Measurements from ENCODE around the gene CES4A. TPM values are rescaled to one million over a fixed set of nuclear protein-coding genes. Genes with fewer than 3 reads are reported as not detected.

Gene CES4A
- total and polyA plus RNA-seq, 2 of the 13 experiments (the other 11 are each of a cell fraction or from before 2014, with no cell fraction given) = 0.09 to 0.17 TPM

DNA sequence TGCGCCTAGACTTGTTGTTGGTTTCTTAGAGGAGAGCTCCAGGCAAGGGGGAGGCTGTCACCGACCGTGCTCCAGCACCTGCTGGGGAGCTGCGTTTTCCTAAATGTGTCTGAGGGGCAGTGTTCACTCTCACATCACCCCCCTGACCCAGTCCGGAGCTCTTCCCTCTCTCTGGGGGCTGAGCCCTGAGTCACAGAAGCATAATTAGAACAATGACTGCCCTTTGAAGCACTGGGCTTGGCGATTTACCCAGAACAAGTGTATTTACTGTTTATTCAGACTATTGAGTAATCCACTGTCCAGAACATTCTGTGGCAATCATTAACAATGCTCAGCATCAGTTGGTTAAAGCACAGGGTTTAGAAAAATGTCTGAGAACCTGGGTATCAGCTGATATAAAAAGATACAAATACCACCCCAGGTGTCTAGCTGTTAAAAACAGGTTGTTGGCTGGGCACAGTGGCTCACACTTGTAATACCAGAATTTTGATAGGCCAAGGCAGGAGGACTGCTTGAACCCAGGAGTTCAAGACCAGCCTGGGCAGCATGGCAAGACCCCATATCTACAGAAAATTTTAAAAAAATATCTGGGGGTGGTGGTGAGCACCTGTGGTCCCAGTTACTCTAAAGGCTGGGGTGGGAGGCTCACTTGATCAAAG is 8.1 kb downstream of the CES4A start (continued):
- TF ChIP-seq, protein P1, sequence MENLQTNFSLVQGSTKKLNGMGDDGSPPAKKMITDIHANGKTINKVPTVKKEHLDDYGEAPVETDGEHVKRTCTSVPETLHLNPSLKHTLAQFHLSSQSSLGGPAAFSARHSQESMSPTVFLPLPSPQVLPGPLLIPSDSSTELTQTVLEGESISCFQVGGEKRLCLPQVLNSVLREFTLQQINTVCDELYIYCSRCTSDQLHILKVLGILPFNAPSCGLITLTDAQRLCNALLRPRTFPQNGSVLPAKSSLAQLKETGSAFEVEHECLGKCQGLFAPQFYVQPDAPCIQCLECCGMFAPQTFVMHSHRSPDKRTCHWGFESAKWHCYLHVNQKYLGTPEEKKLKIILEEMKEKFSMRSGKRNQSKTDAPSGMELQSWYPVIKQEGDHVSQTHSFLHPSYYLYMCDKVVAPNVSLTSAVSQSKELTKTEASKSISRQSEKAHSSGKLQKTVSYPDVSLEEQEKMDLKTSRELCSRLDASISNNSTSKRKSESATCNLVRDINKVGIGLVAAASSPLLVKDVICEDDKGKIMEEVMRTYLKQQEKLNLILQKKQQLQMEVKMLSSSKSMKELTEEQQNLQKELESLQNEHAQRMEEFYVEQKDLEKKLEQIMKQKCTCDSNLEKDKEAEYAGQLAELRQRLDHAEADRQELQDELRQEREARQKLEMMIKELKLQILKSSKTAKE (CRISPR knock-in tag; IDR thresholded peaks at IDR 0.05; ENCODE audit: borderline replicate concordance) = 0 out of 2 replicates have a peak, but pooled peaks have one; percentile 8
- no peak; the same call in 1 of the 2 replicates for TF ChIP-seq ZFX (CRISPR knock-in tag; IDR thresholded peaks at IDR 0.05; ENCODE audit: low read depth)
- TF ChIP-seq ZNF607 (CRISPR knock-in tag; IDR thresholded peaks at IDR 0.05; ENCODE audit: borderline replicate concordance) = 0 out of 2 replicates have a peak, but pooled peaks have one; percentile 30
- TF ChIP-seq, protein P2, sequence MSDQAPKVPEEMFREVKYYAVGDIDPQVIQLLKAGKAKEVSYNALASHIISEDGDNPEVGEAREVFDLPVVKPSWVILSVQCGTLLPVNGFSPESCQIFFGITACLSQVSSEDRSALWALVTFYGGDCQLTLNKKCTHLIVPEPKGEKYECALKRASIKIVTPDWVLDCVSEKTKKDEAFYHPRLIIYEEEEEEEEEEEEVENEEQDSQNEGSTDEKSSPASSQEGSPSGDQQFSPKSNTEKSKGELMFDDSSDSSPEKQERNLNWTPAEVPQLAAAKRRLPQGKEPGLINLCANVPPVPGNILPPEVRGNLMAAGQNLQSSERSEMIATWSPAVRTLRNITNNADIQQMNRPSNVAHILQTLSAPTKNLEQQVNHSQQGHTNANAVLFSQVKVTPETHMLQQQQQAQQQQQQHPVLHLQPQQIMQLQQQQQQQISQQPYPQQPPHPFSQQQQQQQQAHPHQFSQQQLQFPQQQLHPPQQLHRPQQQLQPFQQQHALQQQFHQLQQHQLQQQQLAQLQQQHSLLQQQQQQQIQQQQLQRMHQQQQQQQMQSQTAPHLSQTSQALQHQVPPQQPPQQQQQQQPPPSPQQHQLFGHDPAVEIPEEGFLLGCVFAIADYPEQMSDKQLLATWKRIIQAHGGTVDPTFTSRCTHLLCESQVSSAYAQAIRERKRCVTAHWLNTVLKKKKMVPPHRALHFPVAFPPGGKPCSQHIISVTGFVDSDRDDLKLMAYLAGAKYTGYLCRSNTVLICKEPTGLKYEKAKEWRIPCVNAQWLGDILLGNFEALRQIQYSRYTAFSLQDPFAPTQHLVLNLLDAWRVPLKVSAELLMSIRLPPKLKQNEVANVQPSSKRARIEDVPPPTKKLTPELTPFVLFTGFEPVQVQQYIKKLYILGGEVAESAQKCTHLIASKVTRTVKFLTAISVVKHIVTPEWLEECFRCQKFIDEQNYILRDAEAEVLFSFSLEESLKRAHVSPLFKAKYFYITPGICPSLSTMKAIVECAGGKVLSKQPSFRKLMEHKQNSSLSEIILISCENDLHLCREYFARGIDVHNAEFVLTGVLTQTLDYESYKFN (CRISPR knock-in tag; conservative IDR thresholded peaks at IDR 0.05) = peak; percentile 85
- TF ChIP-seq, protein P3, sequence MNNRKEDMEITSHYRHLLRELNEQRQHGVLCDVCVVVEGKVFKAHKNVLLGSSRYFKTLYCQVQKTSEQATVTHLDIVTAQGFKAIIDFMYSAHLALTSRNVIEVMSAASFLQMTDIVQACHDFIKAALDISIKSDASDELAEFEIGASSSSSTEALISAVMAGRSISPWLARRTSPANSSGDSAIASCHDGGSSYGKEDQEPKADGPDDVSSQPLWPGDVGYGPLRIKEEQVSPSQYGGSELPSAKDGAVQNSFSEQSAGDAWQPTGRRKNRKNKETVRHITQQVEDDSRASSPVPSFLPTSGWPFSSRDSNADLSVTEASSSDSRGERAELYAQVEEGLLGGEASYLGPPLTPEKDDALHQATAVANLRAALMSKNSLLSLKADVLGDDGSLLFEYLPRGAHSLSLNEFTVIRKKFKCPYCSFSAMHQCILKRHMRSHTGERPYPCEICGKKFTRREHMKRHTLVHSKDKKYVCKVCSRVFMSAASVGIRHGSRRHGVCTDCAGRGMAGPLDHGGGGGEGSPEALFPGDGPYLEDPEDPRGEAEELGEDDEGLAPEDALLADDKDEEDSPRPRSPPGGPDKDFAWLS (CRISPR knock-in tag; IDR thresholded peaks at IDR 0.05; ENCODE audit: borderline replicate concordance) = no peak
- TF ChIP-seq NCOA2 (CRISPR knock-in tag; IDR thresholded peaks at IDR 0.05) = peak; percentile 77
- TF ChIP-seq, protein P4, sequence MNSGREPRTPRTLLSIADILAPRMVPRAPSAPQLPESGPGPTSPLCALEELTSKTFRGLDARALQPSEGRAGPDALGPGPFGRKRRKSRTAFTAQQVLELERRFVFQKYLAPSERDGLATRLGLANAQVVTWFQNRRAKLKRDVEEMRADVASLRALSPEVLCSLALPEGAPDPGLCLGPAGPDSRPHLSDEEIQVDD (CRISPR knock-in tag; IDR thresholded peaks at IDR 0.05; ENCODE audit: borderline replicate concordance) = no peak
- TF ChIP-seq, protein P5, sequence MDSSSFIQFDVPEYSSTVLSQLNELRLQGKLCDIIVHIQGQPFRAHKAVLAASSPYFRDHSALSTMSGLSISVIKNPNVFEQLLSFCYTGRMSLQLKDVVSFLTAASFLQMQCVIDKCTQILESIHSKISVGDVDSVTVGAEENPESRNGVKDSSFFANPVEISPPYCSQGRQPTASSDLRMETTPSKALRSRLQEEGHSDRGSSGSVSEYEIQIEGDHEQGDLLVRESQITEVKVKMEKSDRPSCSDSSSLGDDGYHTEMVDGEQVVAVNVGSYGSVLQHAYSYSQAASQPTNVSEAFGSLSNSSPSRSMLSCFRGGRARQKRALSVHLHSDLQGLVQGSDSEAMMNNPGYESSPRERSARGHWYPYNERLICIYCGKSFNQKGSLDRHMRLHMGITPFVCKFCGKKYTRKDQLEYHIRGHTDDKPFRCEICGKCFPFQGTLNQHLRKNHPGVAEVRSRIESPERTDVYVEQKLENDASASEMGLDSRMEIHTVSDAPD (CRISPR knock-in tag; IDR thresholded peaks at IDR 0.05) = no peak
- TF ChIP-seq HNF4A (CRISPR knock-in tag; IDR thresholded peaks at IDR 0.05) = peak; percentile 49; the same call in 1 of the 2 replicates
- peak; percentile 79 for TF ChIP-seq RCOR2 (CRISPR knock-in tag; IDR thresholded peaks at IDR 0.05)
- TF ChIP-seq, protein P6, sequence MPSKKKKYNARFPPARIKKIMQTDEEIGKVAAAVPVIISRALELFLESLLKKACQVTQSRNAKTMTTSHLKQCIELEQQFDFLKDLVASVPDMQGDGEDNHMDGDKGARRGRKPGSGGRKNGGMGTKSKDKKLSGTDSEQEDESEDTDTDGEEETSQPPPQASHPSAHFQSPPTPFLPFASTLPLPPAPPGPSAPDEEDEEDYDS (CRISPR knock-in tag; IDR thresholded peaks at IDR 0.05) = peak; percentile 30
- no peak for TF ChIP-seq ZSCAN25 (CRISPR knock-in tag; IDR thresholded peaks at IDR 0.05)
- TF ChIP-seq, protein P7, sequence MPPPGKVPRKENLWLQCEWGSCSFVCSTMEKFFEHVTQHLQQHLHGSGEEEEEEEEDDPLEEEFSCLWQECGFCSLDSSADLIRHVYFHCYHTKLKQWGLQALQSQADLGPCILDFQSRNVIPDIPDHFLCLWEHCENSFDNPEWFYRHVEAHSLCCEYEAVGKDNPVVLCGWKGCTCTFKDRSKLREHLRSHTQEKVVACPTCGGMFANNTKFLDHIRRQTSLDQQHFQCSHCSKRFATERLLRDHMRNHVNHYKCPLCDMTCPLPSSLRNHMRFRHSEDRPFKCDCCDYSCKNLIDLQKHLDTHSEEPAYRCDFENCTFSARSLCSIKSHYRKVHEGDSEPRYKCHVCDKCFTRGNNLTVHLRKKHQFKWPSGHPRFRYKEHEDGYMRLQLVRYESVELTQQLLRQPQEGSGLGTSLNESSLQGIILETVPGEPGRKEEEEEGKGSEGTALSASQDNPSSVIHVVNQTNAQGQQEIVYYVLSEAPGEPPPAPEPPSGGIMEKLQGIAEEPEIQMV (CRISPR knock-in tag; IDR thresholded peaks at IDR 0.05; ENCODE audit: low read depth) = no peak; the same call in 1 of the 2 replicates
- TF ChIP-seq, protein P8, sequence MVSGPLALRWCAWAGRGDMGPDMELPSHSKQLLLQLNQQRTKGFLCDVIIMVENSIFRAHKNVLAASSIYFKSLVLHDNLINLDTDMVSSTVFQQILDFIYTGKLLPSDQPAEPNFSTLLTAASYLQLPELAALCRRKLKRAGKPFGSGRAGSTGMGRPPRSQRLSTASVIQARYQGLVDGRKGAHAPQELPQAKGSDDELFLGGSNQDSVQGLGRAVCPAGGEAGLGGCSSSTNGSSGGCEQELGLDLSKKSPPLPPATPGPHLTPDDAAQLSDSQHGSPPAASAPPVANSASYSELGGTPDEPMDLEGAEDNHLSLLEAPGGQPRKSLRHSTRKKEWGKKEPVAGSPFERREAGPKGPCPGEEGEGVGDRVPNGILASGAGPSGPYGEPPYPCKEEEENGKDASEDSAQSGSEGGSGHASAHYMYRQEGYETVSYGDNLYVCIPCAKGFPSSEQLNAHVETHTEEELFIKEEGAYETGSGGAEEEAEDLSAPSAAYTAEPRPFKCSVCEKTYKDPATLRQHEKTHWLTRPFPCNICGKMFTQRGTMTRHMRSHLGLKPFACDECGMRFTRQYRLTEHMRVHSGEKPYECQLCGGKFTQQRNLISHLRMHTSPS (CRISPR knock-in tag; IDR thresholded peaks at IDR 0.05; ENCODE audit: low read depth) = no peak
